Ectodermal cell (in vitro differentiated cells): ENCODE data around the gene TMX1. TPM values are rescaled to one million over a fixed set of nuclear protein-coding genes. Genes with fewer than 3 reads are reported as not detected.

Experiments used
- H3K27ac ChIP-seq: 2 replicates; pipeline ENCODE4 v1.7.0; 2013; ENCODE audit warnings: mild to moderate bottlenecking, low read depth, low read length; ENCODE audit not compliant: insufficient read depth, poor library complexity, severe bottlenecking
- H3K27me3 ChIP-seq: 2 replicates; pipeline ENCODE4 v1.7.0; 2013; ENCODE audit warnings: mild to moderate bottlenecking, low read length; ENCODE audit not compliant: insufficient read depth, control insufficient read depth, poor library complexity, severe bottlenecking
- H3K36me3 ChIP-seq: one replicate; pipeline ENCODE4 v1.7.0; 2013; ENCODE audit warnings: low read length; ENCODE audit not compliant: control insufficient read depth, insufficient read depth
- H3K4me1 ChIP-seq: one replicate; pipeline ENCODE4 v1.7.0; 2013; ENCODE audit warnings: low read length; ENCODE audit not compliant: control insufficient read depth, insufficient read depth
- H3K4me3 ChIP-seq: 2 replicates; pipeline ENCODE4 v1.7.0; 2013; ENCODE audit warnings: low read depth, low read length, control low read depth; ENCODE audit not compliant: insufficient read depth
- H3K9me3 ChIP-seq: 2 replicates; pipeline ENCODE4 v1.7.0; 2013; ENCODE audit warnings: mild to moderate bottlenecking, low read length, moderate library complexity; ENCODE audit not compliant: control insufficient read depth
- WGBS, 2 experiments: methylation state at CpG; one replicate each; pipeline ENCODE4 v1.1.7; 2013; ENCODE audit warnings: missing lambda C conversion rate in 2 of 2; 5-methylcytosine and 5-hydroxymethylcytosine counted together
- polyA plus RNA-seq, 4 experiments: library from polyadenylated mRNA; stranded (reverse); fragments of 50-300 nt; gene quantifications; one replicate each; pipeline ENCODE4 v1.2.3, GENCODE V29; 2013

Gene TMX1
- 79.6 TPM for polyA plus RNA-seq (2013, experiment 1 of 4)
- polyA plus RNA-seq (2013, experiment 2 of 4), result 84.2 TPM
- 59.9 TPM for polyA plus RNA-seq (2013, experiment 3 of 4)
- polyA plus RNA-seq (2013, experiment 4 of 4), result 65.8 TPM

DNA sequence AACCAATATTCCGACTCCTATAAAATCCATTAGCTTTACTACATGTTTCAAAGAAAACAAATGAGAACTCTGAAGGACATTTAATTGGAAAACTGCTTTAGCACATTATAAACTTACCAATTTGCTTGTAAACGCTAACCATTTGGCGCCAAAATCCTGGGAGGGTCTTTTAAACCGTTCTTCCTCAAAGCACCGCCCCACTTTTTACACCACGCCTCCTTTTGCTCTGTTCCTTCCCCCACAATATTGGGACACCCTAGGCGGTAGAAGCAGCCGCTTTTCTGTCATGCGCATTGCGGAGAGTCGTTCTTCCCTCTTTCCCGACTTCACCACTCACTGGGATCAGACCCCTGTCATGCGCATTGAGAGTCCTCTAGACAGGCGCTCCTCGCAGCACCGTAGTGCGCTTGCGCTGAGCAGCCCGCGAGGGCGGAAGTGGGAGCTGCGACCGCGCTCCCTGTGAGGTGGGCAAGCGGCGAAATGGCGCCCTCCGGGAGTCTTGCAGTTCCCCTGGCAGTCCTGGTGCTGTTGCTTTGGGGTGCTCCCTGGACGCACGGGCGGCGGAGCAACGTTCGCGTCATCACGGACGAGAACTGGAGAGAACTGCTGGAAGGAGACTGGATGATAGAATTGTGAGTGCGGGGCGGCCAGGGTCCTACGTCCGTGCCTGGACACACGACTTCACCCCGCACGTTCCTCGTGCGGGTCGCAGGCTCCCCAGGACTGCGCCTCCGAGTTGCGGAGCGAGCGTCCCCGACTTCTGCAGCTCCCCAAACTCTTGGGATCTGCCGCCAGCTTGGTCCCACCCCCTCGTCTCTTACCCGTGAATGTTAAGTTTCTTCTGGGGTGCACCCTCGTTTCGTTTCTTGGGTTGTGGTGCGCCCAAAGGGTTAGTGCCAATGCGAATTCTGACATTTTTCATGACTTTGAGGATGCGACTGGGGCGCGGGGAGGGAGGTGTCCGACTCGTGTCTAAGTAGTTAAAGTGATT is at the start of gene TMX1:
Gene TMX1 (plus strand): TSS at position 435 of the 991 bp plus-strand sequence. CDS start 46 bp downstream, at position 481.
- Histone ChIP-seq H3K27me3 (no peaks in the 10 kb centered on the region), H3K27ac (peak within 1 kb of the TSS; percentile 64)
- WGBS, 2 experiments, result 1% methylated on average over 65 of the region's 65 CpGs

DNA sequence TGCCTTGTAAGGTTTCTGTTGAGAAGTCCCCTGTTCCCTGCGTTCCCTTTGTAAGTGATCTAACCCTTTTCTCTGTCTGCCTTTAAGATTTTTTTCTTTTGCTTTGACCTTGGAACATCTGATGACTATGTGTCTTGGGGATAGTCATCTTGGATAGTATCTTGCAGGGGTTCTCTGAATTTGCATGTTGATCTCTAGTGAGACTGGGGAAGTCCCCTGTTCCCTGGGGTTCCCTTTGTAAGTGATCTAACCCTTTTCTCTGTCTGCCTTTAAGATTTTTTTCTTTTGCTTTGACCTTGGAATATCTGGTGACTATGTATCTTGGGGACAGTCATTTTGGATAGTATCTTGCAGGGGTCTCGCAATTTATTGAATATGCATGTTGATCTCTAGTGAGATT is 38.2 kb upstream of the TMX1 start:
- H3K9me3 ChIP-seq, result no peaks in the 10 kb centered on the region
- 98 to 100% methylated on average over 2 of the region's 2 CpGs for WGBS, 2 experiments
- H3K36me3 ChIP-seq, result no peaks in the 10 kb centered on the region
- H3K27me3 ChIP-seq, result no peaks in the 10 kb centered on the region
- H3K4me3 ChIP-seq, result no peak overlapping the region
- no peaks in the 10 kb centered on the region for H3K4me1 ChIP-seq
- H3K27ac ChIP-seq, result no peak overlapping the region

More for the DNA sequence above, at the start of gene TMX1:
- Histone ChIP-seq H3K4me1 (no peaks in the 10 kb centered on the region), H3K9me3 (no peaks in the 10 kb centered on the region), H3K4me3 (peak within 1 kb of the TSS; percentile 85), H3K36me3 (no peaks in the 10 kb centered on the region)

- no peaks in the 10 kb centered on the region for H3K9me3 ChIP-seq
- no peak overlapping the region for H3K27ac ChIP-seq
- H3K4me1 ChIP-seq, result no peaks in the 10 kb centered on the region
- H3K4me3 ChIP-seq, result no peak overlapping the region
- no peaks in the 10 kb centered on the region for H3K27me3 ChIP-seq
- H3K36me3 ChIP-seq, result no peaks in the 10 kb centered on the region
- 90 to 95% methylated on average over 5 of the region's 5 CpGs for WGBS, 2 experiments
These were observed 37.0 kb upstream of the TMX1 start for GRCh38 chr14:51202914-51203665.

DNA sequence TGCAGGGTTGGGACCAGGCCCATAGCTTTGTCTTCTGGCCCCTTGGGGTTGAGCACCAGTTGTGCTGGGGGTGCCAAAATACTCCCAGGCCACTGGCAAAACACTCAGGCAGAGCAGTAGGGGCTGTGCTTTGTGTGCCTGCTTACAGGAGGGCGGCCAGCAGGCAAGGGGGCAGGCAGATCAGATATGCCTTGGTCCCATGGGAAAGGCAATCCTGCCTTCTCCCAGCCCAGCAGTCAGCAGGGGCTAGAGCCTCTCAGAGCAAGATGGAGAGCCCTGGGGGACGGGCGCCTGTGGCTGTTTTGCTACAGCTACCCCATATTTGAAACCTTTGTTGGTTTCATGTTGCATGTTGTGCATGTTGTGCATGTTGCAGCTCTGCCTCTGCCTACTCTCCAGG is 36.2 kb upstream of the TMX1 start:
- Histone ChIP-seq H3K27ac (no peak overlapping the region), H3K9me3 (no peaks in the 10 kb centered on the region), H3K36me3 (no peaks in the 10 kb centered on the region), H3K27me3 (no peaks in the 10 kb centered on the region), H3K4me1 (no peaks in the 10 kb centered on the region), H3K4me3 (no peak overlapping the region)
- 85 to 88% methylated on average over 3 of the region's 3 CpGs for WGBS, 2 experiments

DNA sequence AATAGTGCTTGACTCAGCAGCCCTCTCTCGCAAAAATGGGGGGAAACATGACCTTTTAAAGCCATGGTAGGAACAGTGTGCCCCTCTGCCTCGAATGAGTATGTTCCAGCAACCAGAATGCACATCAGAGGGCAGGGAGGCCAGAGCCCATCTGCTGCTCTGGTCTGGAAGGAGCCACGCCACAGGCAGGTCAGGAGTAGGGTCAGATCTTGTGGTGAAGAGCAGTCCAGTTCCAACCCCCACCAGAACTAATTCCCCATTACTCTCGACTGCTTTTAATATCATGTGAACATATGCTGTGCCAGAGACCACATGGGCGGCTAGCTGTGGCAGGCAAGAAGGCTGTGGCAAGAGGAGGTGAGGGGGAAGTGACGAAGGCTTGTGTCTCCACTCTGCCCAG is 34.6 kb upstream of the TMX1 start:
- H3K4me1 ChIP-seq, result no peaks in the 10 kb centered on the region
- no peak overlapping the region for H3K27ac ChIP-seq
- no peaks in the 10 kb centered on the region for H3K9me3 ChIP-seq
- H3K27me3 ChIP-seq, result no peaks in the 10 kb centered on the region
- H3K36me3 ChIP-seq, result no peaks in the 10 kb centered on the region
- 92 to 96% methylated on average over 6 of the region's 6 CpGs for WGBS, 2 experiments
- H3K4me3 ChIP-seq, result no peak overlapping the region

- Histone ChIP-seq H3K4me1 (no peaks in the 10 kb centered on the region), H3K36me3 (no peaks in the 10 kb centered on the region), H3K27ac (no peak overlapping the region), H3K27me3 (no peaks in the 10 kb centered on the region), H3K4me3 (no peak overlapping the region), H3K9me3 (no peaks in the 10 kb centered on the region)
- WGBS, 2 experiments, result 85 to 100% methylated on average over 1 of the region's 1 CpG
These were observed 33.6 kb upstream of the TMX1 start for GRCh38 chr14:51206462-51206861.

DNA sequence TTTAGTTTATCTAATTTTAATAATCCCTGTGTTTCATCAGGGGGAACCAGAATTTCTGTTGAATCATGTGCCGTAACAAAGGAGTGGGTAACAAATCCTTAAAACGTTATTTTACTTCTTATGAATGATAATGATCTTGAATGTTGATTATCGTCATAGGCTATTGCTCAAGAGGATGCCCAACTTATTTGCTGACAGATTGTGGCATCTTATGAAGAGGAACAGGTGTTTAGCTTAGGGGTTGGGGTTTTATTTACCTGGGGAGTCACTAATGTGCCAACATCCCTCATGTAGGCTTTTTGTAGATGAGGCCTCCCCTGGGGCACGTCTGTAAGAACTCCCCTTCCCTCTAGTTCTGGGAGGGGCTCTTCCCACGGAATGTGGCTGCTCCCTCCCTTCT is 32.4 kb upstream of the TMX1 start:
- WGBS, 2 experiments, result 66 to 67% methylated on average over 5 of the region's 5 CpGs
- Histone ChIP-seq H3K4me3 (no peak overlapping the region), H3K27ac (no peak overlapping the region), H3K4me1 (no peaks in the 10 kb centered on the region), H3K27me3 (no peaks in the 10 kb centered on the region), H3K36me3 (no peaks in the 10 kb centered on the region), H3K9me3 (no peaks in the 10 kb centered on the region)

- H3K4me1 ChIP-seq, result no peaks in the 10 kb centered on the region
- no peaks in the 10 kb centered on the region for H3K36me3 ChIP-seq
- H3K9me3 ChIP-seq, result no peaks in the 10 kb centered on the region
- H3K27ac ChIP-seq, result no peak overlapping the region
- no peak overlapping the region for H3K4me3 ChIP-seq
- H3K27me3 ChIP-seq, result no peaks in the 10 kb centered on the region
- WGBS, 2 experiments, result 89 to 100% methylated on average over 1 of the region's 1 CpG
These were observed 31.1 kb upstream of the TMX1 start for GRCh38 chr14:51208982-51209381.

GRCh38 chr14:51209457-51209856 is 30.6 kb upstream of the TMX1 start:
- H3K27ac ChIP-seq, result no peak overlapping the region
- H3K4me1 ChIP-seq, result no peaks in the 10 kb centered on the region
- no peaks in the 10 kb centered on the region for H3K9me3 ChIP-seq
- H3K27me3 ChIP-seq, result no peaks in the 10 kb centered on the region
- WGBS, 2 experiments, result 88 to 92% methylated on average over 1 of the region's 1 CpG
- H3K4me3 ChIP-seq, result no peak overlapping the region
- H3K36me3 ChIP-seq, result no peaks in the 10 kb centered on the region

- no peaks in the 10 kb centered on the region for H3K9me3 ChIP-seq
- no peak overlapping the region for H3K4me3 ChIP-seq
- H3K27me3 ChIP-seq, result no peaks in the 10 kb centered on the region
- no peaks in the 10 kb centered on the region for H3K4me1 ChIP-seq
- no peaks in the 10 kb centered on the region for H3K36me3 ChIP-seq
- H3K27ac ChIP-seq, result no peak overlapping the region
- 54 to 58% methylated on average over 1 of the region's 1 CpG for WGBS, 2 experiments
These were observed 29.5 kb upstream of the TMX1 start for GRCh38 chr14:51210594-51210993.
